Measurements from ENCODE around the gene PUS1. TPM values are rescaled to one million over a fixed set of nuclear protein-coding genes. Genes with fewer than 3 reads are reported as not detected.

PUS1 gene
- total RNA-seq, 1 experiment from 2014 or later: 103 TPM

DNA sequence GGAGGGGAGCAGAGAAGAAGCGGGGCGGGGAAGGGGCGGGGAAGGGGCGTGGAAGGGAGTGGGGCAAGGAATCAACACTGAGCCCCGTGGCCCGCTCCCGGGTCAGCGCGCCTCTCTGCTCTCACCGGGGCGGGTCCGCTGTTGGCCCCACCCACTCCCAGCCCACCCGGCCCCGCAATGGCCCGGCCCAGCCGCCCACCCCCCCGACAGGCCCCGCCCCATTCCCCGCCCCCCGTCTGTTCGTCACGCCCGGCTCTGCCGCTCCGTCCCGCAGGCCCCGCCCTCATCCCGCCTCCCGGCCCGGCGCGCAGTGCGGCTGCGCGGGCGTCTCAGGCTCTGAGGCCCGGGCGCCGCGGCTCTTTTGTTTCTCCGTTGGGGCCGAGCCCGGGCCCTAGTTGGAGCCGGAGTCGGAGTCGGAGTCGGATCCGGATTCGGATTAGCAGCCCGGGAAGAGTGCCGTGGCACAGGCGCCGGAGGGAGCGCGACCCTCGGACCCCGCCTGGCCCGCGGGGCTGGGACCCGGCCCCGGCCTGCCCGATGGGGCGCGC lies 34.7 kb upstream of the PUS1 start, which contains the start of gene ULK1:
Gene ULK1 (plus strand): TSS at position 310 of the 548 bp plus-strand sequence. CDS start 380 bp downstream, outside the sequence.
- peak; percentile 95 for DNase-seq (ENCODE audit: low spot score)
- Histone ChIP-seq H3K27me3 (replicated peaks; ENCODE audit: insufficient read depth, low read depth, low read length, poor library complexity) (no peaks in the 10 kb centered on the region), H3K9me3 (ENCODE audit: low read depth, low read length, poor library complexity, severe bottlenecking) (no peaks in the 10 kb centered on the region), H3K36me3 (ENCODE audit: insufficient read depth, low read length, poor library complexity, severe bottlenecking) (peaks cover 4% of the 10 kb centered on the region), H3K4me3 (ENCODE audit: low read depth, low read length, poor library complexity, severe bottlenecking) (peak within 1 kb of the TSS; percentile 70), H3K27ac (ENCODE audit: low read depth, low read length, poor library complexity, severe bottlenecking) (peak within 1 kb of the TSS; percentile 76), H3K4me1 (ENCODE audit: insufficient read depth, low read length, poor library complexity, severe bottlenecking) (peaks cover 12% of the 10 kb centered on the region)
- no TSS peak for BruUV-seq (replicated peaks)
- TF ChIP-seq EZH2 (IDR thresholded peaks at IDR 0.05; ENCODE audit: borderline replicate concordance, low read depth, low read length, poor library complexity, severe bottlenecking): no peak
- TF ChIP-seq, protein P1, sequence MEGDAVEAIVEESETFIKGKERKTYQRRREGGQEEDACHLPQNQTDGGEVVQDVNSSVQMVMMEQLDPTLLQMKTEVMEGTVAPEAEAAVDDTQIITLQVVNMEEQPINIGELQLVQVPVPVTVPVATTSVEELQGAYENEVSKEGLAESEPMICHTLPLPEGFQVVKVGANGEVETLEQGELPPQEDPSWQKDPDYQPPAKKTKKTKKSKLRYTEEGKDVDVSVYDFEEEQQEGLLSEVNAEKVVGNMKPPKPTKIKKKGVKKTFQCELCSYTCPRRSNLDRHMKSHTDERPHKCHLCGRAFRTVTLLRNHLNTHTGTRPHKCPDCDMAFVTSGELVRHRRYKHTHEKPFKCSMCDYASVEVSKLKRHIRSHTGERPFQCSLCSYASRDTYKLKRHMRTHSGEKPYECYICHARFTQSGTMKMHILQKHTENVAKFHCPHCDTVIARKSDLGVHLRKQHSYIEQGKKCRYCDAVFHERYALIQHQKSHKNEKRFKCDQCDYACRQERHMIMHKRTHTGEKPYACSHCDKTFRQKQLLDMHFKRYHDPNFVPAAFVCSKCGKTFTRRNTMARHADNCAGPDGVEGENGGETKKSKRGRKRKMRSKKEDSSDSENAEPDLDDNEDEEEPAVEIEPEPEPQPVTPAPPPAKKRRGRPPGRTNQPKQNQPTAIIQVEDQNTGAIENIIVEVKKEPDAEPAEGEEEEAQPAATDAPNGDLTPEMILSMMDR (conservative IDR thresholded peaks at IDR 0.05; ENCODE audit: low read depth, low read length): no peak
- CTCF ChIA-PET: no interaction called here
- intact Hi-C loops (cut with micrococcal nuclease; ENCODE audit: unreplicated experiment): no loop called here
- POLR2A ChIA-PET (ENCODE audit: low non-redundant PET): no interaction called here

DNA sequence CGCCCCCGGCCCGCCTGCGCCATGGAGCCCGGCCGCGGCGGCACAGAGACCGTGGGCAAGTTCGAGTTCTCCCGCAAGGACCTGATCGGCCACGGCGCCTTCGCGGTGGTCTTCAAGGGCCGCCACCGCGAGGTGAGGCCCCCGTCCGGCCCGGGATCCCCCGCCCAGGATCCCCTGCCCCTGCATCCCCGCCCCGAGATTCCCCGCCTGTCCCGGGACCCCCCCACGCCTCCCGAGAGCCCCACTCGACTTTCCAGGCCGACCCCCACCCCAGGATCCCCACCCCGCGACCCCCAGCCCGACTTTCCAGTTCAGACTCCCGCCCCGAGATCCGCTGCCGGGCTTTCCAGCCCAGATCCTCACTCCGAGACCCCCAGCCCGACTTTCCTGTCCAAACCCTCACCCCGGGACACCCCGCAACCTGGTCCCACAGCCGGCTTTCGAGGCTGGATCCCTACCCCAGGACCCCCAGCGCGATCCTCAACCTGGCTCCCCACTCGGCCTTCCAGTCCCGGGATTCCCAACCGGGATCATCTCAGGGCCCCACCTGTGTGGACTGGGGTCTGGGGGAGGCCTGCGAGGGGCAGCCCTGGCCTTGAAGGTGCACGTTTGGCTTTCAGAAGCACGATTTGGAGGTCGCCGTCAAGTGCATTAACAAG lies 34.0 kb upstream of the PUS1 start:
- Histone ChIP-seq H3K4me3 (ENCODE audit: low read depth, low read length, poor library complexity, severe bottlenecking) (peak overlapping the region; percentile 70), H3K9me3 (ENCODE audit: low read depth, low read length, poor library complexity, severe bottlenecking) (no peaks in the 10 kb centered on the region), H3K27me3 (replicated peaks; ENCODE audit: insufficient read depth, low read depth, low read length, poor library complexity) (no peaks in the 10 kb centered on the region), H3K36me3 (ENCODE audit: insufficient read depth, low read length, poor library complexity, severe bottlenecking) (peaks cover 4% of the 10 kb centered on the region), H3K27ac (ENCODE audit: low read depth, low read length, poor library complexity, severe bottlenecking) (peak overlapping the region; percentile 76), H3K4me1 (ENCODE audit: insufficient read depth, low read length, poor library complexity, severe bottlenecking) (peaks cover 12% of the 10 kb centered on the region)
- POLR2A ChIA-PET (ENCODE audit: low non-redundant PET): no interaction called here
- intact Hi-C loops (cut with micrococcal nuclease; ENCODE audit: unreplicated experiment): no loop called here
- no TSS peak for BruUV-seq (replicated peaks)
- DNase-seq (ENCODE audit: low spot score): no peak
- TF ChIP-seq, protein P1 (conservative IDR thresholded peaks at IDR 0.05; ENCODE audit: low read depth, low read length): no peak
- no peak for TF ChIP-seq EZH2 (IDR thresholded peaks at IDR 0.05; ENCODE audit: borderline replicate concordance, low read depth, low read length, poor library complexity, severe bottlenecking)
- CTCF ChIA-PET: no interaction called here

DNA sequence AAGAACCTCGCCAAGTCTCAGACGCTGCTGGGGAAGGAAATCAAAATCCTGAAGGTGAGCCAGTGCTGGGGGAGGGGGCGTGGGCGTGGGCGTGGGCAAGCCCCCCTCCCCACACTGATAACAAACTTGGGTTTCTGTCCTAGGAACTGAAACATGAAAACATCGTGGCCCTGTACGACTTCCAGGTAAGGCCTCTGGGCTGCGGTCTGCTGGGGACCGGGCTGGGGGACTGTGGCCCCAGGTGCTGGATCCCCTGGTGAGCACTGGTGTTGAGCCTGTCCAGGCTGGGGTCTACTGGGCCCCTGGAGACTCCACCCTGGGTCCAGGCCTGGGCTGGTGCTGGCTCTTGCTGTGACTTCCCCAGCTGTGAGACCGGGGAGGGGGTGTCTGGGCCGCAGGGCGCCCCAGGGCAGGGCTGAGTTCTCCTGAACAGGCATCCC lies 33.4 kb upstream of the PUS1 start:
- peaks cover 12% of the 10 kb centered on the region for H3K4me1 ChIP-seq (ENCODE audit: insufficient read depth, low read length, poor library complexity, severe bottlenecking)
- H3K27me3 ChIP-seq (replicated peaks; ENCODE audit: insufficient read depth, low read depth, low read length, poor library complexity): no peaks in the 10 kb centered on the region
- TF ChIP-seq, protein P1 (conservative IDR thresholded peaks at IDR 0.05; ENCODE audit: low read depth, low read length): no peak
- no peak for TF ChIP-seq EZH2 (IDR thresholded peaks at IDR 0.05; ENCODE audit: borderline replicate concordance, low read depth, low read length, poor library complexity, severe bottlenecking)
- BruUV-seq (replicated peaks): TSS peak; percentile 34
- POLR2A ChIA-PET (ENCODE audit: low non-redundant PET): no interaction called here
- H3K9me3 ChIP-seq (ENCODE audit: low read depth, low read length, poor library complexity, severe bottlenecking): no peaks in the 10 kb centered on the region
- peak overlapping the region; percentile 70 for H3K4me3 ChIP-seq (ENCODE audit: low read depth, low read length, poor library complexity, severe bottlenecking)
- CTCF ChIA-PET: no interaction called here
- no peak for DNase-seq (ENCODE audit: low spot score)
- peak overlapping the region; percentile 76 for H3K27ac ChIP-seq (ENCODE audit: low read depth, low read length, poor library complexity, severe bottlenecking)
- intact Hi-C loops (cut with micrococcal nuclease; ENCODE audit: unreplicated experiment): no loop called here
- peaks cover 4% of the 10 kb centered on the region for H3K36me3 ChIP-seq (ENCODE audit: insufficient read depth, low read length, poor library complexity, severe bottlenecking)

Measured in A673 (cell line).